ENCODE measurements around the gene ZNF354B. TPM values are rescaled to one million over a fixed set of nuclear protein-coding genes. Genes with fewer than 3 reads are reported as not detected.
"Not testable (repeated sequence)": the region's sequence is repeated elsewhere in the genome, so short reads cannot be mapped to it uniquely, and the experiment has no call there.

Gene ZNF354B
- total RNA-seq, 4 donors from 2014 or later = 24.1 to 49.7 (median 28.3) TPM

DNA sequence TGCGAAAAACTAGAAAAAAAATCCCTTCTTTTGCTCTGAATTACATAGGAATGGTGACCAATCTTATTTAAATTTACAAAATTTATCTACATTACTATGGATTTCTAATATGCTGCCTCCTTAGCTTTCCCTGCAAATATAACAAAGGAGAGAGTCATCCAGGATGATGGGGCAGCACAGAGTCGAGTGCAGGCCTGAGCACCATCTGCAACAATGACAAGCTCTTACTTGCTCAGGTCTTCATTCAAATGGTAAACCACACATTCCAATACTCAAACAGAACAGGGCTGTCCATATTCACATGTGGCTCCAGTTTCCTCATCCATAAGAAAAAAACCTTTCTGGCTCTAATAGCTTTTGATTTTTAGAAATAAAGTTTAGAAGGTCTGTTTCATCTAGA is 33.5 kb upstream of the ZNF354B start:
- no peak for DNase-seq
- Histone ChIP-seq H3K27me3 (no peaks in the 10 kb centered on the region), H3K4me1 (no peaks in the 10 kb centered on the region), H3K27ac (no peak overlapping the region), H3K4me3 (no peak overlapping the region), H3K9me3 (no peaks in the 10 kb centered on the region), H3K36me3 (no peaks in the 10 kb centered on the region)
- TF ChIP-seq POLR2A (IDR thresholded peaks at IDR 0.05) = no peak
- TF ChIP-seq, protein P1, sequence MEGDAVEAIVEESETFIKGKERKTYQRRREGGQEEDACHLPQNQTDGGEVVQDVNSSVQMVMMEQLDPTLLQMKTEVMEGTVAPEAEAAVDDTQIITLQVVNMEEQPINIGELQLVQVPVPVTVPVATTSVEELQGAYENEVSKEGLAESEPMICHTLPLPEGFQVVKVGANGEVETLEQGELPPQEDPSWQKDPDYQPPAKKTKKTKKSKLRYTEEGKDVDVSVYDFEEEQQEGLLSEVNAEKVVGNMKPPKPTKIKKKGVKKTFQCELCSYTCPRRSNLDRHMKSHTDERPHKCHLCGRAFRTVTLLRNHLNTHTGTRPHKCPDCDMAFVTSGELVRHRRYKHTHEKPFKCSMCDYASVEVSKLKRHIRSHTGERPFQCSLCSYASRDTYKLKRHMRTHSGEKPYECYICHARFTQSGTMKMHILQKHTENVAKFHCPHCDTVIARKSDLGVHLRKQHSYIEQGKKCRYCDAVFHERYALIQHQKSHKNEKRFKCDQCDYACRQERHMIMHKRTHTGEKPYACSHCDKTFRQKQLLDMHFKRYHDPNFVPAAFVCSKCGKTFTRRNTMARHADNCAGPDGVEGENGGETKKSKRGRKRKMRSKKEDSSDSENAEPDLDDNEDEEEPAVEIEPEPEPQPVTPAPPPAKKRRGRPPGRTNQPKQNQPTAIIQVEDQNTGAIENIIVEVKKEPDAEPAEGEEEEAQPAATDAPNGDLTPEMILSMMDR (IDR thresholded peaks at IDR 0.05) = no peak
- intact Hi-C loops (cut with DNase I; ENCODE audit: low total_unique reads) = no loop called here

DNA sequence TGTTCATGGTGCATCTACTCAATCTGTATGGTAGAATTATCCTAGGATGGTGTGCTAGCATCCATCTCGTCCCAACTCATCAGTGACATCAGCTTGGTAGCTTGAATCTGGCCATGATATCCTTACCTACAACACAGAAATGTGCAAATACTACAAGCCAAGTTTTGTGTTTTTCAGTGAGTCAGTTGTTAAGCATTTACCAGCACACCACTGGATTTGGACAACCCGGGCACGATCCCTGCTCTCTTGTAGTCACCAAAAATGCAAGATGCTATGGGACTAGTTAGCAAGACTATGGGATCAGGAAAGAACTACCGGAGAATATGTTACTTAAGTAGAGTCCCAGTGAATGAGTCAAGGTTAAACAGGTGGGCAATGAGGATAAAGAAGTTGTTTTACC is 32.1 kb upstream of the ZNF354B start:
- no peaks in the 10 kb centered on the region for H3K27me3 ChIP-seq
- TF ChIP-seq, protein P1 (IDR thresholded peaks at IDR 0.05) = no peak
- no peak for TF ChIP-seq POLR2A (IDR thresholded peaks at IDR 0.05)
- intact Hi-C loops (cut with DNase I; ENCODE audit: low total_unique reads) = no loop called here

DNA sequence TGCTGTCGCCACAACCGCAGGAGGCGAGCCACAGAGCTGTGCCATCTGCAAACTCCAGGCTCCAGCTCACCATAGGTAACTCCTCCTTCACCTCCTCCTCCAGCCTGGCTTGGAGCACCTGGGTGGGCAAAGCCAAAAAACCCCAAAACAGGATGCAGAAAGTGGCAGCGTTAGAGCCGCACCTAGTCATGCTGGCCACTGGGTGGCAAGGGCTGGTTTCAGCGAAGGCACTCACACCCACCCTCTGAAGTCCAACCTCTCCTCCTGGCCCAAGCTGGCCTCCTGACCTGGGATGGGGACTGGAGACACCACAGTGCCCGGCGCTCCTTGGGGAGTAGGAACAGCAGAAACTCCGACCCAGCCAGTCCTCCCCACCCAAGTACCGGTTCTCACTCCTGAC is 28.7 kb upstream of the ZNF354B start:
- H3K9me3 ChIP-seq = no peaks in the 10 kb centered on the region
- intact Hi-C loops (cut with DNase I; ENCODE audit: low total_unique reads) = no loop called here
- no peaks in the 10 kb centered on the region for H3K4me1 ChIP-seq
- no peak for DNase-seq
- H3K27me3 ChIP-seq = no peaks in the 10 kb centered on the region
- H3K36me3 ChIP-seq = no peaks in the 10 kb centered on the region
- no peak overlapping the region for H3K4me3 ChIP-seq
- TF ChIP-seq, protein P1 (IDR thresholded peaks at IDR 0.05) = no peak
- H3K27ac ChIP-seq = no peak overlapping the region

More for the DNA sequence above, 32.1 kb upstream of the ZNF354B start:
- no peaks in the 10 kb centered on the region for H3K36me3 ChIP-seq
- H3K9me3 ChIP-seq = no peaks in the 10 kb centered on the region
- DNase-seq = no peak
- no peak overlapping the region for H3K4me3 ChIP-seq
- no peak overlapping the region for H3K27ac ChIP-seq
- H3K4me1 ChIP-seq = no peaks in the 10 kb centered on the region

DNA sequence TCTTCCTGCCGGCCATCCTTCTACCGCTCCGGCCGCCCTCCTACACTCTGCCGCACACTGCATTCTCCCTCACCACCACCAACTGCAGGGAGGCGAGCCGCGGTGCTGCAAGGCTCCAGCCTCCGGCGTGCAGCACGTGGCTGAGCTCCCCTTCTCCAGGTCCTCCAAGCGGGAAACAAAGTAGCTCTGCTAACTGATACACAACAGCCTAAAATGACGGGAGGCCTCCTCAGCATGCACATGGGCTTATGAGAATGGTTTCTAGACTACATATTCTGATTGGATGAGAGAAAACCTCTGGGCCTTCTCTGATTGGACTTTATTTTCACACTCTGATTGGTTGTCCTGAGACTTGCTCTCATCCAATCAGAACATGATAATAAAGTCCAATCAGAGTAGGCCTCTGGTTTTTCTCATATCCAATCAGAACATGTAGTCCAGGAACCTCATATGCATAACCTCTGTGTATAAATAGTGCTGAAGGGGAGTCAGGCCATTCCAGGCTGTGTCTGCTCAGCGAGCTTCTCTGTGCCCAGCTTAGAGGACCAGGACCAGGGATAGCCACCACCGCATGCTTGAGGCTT is 27.0 kb upstream of the ZNF354B start:
- intact Hi-C loops (cut with DNase I; ENCODE audit: low total_unique reads) = no loop called here
- H3K9me3 ChIP-seq = no peaks in the 10 kb centered on the region
- H3K4me3 ChIP-seq = no peak overlapping the region
- no peaks in the 10 kb centered on the region for H3K4me1 ChIP-seq
- no peaks in the 10 kb centered on the region for H3K27me3 ChIP-seq
- DNase-seq = no peak
- no peak overlapping the region for H3K27ac ChIP-seq
- TF ChIP-seq, protein P1 (IDR thresholded peaks at IDR 0.05) = no peak
- TF ChIP-seq POLR2A (IDR thresholded peaks at IDR 0.05) = no peak
- H3K36me3 ChIP-seq = no peaks in the 10 kb centered on the region

DNA sequence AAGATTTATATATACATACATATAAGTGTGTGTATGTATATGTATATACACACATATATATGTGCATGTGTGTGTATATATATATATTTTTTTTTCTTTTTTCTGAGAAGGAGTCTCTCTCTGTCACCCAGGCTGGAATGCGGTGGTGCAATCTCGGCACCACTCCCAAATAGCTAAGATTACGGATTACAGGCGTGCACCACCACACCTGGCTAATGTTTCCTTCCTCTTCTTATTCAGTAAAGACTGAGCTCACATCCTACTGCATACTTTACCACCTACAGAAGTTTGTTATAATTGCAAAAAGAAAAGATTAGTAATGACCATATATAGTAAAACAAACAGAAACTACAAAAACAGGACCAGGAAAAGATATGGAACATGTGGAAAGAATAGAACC is 23.1 kb upstream of the ZNF354B start:
- intact Hi-C loops (cut with DNase I; ENCODE audit: low total_unique reads) = no loop called here
- Histone ChIP-seq H3K4me1 (no peaks in the 10 kb centered on the region), H3K9me3 (no peaks in the 10 kb centered on the region), H3K36me3 (no peaks in the 10 kb centered on the region), H3K4me3 (no peak overlapping the region), H3K27me3 (no peaks in the 10 kb centered on the region), H3K27ac (no peak overlapping the region)
- TF ChIP-seq, protein P1 (IDR thresholded peaks at IDR 0.05) = no peak
- TF ChIP-seq POLR2A (IDR thresholded peaks at IDR 0.05) = no peak
- no peak for DNase-seq

DNA sequence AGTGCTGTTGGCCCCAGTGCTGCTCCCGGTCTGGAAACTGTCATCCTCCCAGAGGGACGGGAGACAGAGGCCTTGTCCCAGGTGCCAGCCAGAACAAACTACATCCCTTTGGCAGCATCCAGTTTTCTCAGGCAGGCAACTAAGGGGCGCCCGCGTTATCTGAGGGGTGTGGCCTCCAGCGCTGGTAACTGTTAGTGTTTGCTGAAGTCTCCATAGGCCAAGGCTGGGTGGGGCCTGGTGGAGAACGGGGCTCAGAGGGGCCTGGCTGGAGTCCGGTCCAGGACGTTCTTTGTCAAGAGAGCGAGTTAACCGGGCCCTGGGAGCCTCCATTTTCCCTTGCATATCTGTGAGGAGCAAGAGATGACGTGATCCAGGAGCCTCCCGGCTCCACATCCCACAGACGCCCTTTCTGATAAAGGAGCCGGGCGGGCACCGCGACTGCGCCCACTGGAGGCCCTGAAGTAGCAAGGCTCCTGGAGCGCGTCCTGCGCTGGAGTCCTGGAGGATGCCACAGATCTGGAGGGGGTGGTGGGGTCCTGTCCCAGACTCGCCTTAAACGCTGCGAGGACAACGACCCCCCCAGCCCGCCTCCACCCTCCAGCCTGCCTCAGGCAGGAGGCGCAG is 20.9 kb upstream of the ZNF354B start:
- intact Hi-C loops (cut with DNase I; ENCODE audit: low total_unique reads); DNase-seq; H3K9me3 ChIP-seq: not testable (repeated sequence)

More for the DNA sequence above, 20.9 kb upstream of the ZNF354B start:
- H3K36me3 ChIP-seq, H3K4me1 ChIP-seq, H3K27me3 ChIP-seq, H3K27ac ChIP-seq, H3K4me3 ChIP-seq: not testable (repeated sequence)

All from uterus (tissue), 4 donors.